Fibroblast of skin of abdomen (primary cell): Measurements from ENCODE around the gene DAAM1.

Experiments used
- DNase-seq: peaks from one replicate; pipeline ENCODE4 v3.0.0-alpha.2; 2013

The DAAM1 gene

GRCh38 chr14:59261334-59261733 is 72.9 kb downstream of the DAAM1 start:
- DNase-seq: no peak

GRCh38 chr14:59262717-59263454 is 74.4 kb downstream of the DAAM1 start:
- DNase-seq: no peak

DNA sequence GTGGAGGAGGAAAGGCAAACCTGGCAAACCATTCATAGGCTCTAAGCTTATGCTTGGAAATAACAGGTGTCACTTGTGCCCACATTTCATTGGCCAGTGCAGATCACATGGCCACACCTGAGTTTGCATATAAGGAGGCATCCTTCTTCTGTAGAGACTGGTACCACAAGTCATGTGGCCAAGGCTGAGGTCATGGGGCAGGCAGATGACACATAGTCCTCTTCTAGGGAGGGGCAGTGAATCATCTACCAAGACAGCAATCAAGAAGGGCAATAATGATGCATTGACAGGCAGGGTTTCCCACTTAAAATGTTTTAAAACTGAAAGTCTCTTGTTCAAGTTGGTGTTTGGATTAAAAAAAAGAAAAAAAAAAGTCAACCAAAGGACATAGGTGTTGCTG is 77.3 kb downstream of the DAAM1 start:
- DNase-seq: no peak

DNA sequence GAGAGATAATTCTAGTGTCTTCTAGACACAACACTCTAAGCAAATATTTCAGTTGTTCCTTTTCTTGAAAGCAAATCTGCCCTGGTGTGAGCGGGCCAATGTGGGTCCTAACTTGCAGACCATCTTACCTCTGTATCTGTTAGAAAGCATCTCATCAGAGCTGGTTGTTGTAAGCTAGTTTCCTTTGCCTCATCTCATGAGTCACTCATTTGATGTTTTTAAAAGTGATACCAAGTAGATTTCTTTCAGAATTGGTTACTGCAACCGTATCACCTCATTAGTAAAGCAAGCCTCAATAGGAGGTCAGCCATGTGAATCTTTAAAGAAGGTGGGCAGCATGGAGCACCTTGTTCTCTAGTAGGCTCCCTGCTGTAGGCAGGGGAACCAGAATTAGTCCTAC is 78.6 kb downstream of the DAAM1 start:
- no peak for DNase-seq

- DNase-seq: peak; percentile 41
These were observed 79.5 kb downstream of the DAAM1 start for GRCh38 chr14:59268011-59268410.

DNA sequence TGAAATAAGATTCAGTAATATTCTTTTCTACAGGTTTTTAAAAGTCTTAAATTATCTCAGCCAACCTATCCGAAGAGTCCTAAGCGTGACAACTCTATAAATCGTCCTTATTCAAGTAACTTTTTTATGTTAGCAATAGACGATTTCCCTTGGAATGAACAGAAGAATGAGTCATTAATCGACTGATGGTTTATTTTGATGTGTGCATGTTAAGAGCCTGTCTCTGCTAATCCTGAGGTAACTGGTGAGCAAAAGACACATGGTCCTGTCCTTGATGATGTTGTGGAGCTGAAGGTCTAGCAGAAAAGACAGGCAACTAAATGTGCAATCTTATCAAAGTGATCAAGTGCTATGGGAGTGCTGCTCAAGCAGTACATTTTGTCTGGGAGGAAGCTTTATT is 80.4 kb downstream of the DAAM1 start:
- no peak for DNase-seq

- no peak for DNase-seq
These were observed 81.0 kb downstream of the DAAM1 start for GRCh38 chr14:59269466-59269865.

DNA sequence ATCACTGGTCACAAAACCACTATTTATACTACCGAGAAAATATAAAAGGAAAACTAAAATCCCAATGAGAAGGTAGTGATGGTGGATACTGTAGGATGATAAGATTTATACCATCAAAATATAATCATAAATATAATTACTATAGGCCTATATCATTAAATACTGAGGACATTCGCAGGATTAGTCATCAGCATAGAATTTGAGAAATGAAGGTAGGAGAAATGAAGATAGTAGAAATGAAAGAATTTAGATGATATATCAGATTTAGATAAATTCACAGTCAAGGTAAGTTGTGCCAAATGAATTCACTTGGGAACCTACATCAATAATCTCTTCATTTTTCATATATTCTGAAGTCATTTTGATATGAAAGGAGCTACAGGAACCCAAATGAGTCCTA is 82.8 kb downstream of the DAAM1 start:
- no peak for DNase-seq

DNA sequence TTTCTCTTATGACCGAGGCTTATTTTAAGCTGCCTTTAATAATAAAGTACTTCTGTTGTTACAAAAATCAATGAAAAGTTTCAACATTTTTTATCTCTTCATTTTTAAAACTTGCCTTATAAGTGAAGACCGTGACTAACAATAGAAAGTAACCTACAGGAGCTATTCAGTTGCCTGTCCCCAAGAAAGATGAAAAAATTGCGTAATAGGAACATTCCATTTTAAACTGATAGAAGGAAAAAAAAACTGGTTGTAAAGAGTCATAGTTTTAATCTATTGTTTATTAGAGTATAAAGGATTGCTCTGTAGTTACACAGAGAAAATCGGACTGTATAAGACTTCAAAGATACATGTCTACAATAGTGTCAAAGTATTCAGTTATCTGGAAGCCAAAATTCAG is 83.3 kb downstream of the DAAM1 start:
- no peak for DNase-seq

DNA sequence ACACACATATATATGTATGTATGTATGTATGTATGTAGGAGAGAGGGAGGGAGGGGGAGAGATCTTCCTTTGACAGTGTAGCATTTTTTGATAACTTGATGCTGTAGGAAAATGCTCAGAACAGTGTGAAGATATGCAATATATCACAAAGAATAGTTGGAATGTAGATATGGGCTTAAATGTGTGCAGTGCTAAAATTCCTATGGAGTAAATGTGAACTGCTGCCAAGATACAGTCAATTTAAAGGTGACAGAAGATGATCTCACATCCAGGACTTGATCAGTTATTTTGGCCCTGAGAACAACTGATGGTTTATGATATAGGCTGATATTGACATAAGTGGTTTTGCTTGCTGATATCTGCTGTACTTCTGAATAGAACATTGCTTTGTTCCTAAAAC is 84.2 kb downstream of the DAAM1 start:
- DNase-seq: peak; percentile 62

DNA sequence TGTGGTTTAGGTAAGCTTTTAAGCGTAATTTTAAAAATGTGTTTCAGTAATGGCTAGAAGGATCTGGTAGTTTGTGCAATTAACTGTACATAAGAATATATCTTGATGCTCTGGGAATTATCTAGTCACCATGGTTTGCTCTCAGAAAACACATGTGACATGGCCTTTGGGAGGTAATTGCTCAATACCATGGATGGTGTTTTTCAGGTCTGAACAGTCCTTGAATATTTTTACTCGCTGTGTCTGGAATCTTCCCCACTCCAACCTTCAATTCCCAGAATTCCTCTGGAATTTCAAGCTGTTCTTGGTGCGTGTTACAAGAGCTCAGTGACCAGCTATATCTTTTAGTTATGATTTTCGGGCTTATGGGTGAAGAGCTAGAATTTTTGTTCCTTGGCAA is 85.3 kb downstream of the DAAM1 start:
- DNase-seq: no peak

- no peak for DNase-seq
These were observed 86.5 kb downstream of the DAAM1 start for GRCh38 chr14:59274991-59275391.

GRCh38 chr14:59275668-59276067 is 87.2 kb downstream of the DAAM1 start:
- DNase-seq: peak; percentile 91

- no peak for DNase-seq
These were observed 87.8 kb downstream of the DAAM1 start for GRCh38 chr14:59276235-59276634.

- peak; percentile 83 for DNase-seq
These were observed 89.2 kb downstream of the DAAM1 start for GRCh38 chr14:59277659-59278058.

DNA sequence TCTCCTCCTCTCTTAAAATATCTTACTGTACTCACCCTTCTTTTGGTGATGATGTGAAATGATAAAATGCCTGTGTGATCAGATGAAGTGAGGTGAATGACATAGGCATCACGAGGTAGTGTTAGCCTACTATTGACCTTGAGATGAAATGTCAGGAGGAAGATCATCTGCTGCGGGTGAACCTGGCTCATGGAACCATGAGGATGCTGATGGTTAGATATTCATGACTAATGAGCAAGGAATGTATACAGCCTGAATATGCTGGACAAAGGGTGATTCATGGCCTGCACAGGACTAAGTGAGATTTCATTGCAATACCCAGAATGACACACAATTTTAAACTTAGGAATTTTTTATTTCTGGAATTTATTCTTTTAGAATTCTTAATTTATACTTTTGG is 89.6 kb downstream of the DAAM1 start:
- peak; percentile 93 for DNase-seq

- no peak for DNase-seq
These were observed 92.5 kb downstream of the DAAM1 start for GRCh38 chr14:59280961-59281360.

DNA sequence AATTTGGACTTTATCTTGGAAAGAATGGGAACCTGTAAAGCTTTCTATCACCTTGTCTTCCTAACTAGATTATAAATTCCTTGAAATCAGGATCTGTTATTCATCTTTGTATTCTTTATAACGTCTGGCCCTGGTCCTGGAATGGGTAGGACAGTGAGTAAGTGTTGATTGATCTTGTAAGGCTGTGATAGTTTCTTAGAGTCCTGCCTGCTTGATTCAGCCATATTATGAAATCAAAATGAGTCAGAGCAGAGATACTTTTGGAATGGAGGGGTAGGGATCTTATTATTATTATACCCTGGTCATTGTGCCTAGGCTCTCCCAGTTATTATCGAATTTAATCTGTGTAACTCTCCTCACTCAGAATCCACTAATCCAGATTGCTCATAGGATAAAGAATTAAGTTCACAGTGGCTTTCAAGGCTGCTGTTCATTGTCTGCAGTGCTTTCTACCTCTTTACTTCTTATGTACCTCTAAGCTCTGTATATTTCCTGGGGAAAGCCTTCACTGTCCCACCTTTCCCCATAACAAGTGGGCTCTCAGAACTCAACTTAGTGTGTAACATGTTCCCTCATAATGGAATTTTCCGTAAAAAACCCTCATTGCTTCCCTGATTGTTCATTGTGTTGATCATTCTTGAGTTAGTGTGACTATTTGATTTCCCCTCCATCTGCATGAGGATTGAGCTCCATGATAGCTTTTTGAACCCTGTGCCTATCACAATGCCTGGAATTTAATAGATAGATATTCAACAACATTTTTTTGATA is 93.3 kb downstream of the DAAM1 start:
- DNase-seq: peak; percentile 89

DNA sequence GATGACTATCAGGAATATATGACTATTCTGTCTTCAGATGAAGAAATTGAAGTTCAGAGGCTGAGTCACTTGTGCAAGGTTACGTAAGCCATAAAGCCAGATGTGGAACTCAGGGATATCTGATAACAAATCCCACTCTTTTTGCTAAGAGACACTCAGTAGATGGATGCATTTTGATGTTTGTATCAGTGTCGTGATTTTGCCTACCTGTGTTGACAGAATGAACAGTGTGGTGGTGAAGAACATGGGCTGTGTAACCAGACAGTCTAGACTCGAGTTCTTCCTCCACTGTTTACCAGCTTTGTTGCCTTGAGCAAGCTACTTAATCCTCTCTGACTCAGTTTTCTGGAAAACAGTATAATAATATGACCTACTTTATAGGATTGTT is 93.9 kb downstream of the DAAM1 start:
- peak; percentile 73 for DNase-seq

- DNase-seq: peak; percentile 55
These were observed 94.9 kb downstream of the DAAM1 start for GRCh38 chr14:59283361-59283760.

- peak; percentile 41 for DNase-seq
These were observed 95.6 kb downstream of the DAAM1 start for GRCh38 chr14:59284059-59284458.

- DNase-seq: no peak
These were observed 103.6 kb downstream of the DAAM1 start for GRCh38 chr14:59292028-59292427.

GRCh38 chr14:59292921-59293534 is 104.6 kb downstream of the DAAM1 start:
- DNase-seq: no peak
